GM23338 (cell line): ENCODE data around the gene PHGDH. TPM values are rescaled to one million over a fixed set of nuclear protein-coding genes. Genes with fewer than 3 reads are reported as not detected.

Experiments used
- ATAC-seq: fragments of 200-7000 bp; cut with Tn5 transposase; 3 replicates; pipeline ENCODE4 v1.9.1; 2020
- DNase-seq: peaks from one replicate; pipeline ENCODE4 v3.0.0-alpha.2; 2015; ENCODE audit warnings: low spot score
- H2AFZ ChIP-seq: fragments of 200-600 bp; sonication (generic); 2 replicates; pipeline ENCODE4 v1.8.0; 2016; ENCODE audit warnings: antibody characterized with exemption, mild to moderate bottlenecking, moderate library complexity
- H3F3A ChIP-seq: fragments of 200-600 bp; sonication (generic); replicated peaks from 2 replicates; pipeline ENCODE4 v1.8.0; 2017; ENCODE audit warnings: antibody characterized with exemption, mixed run types, low read depth
- H3K27ac ChIP-seq: fragments of 200-600 bp; sonication (generic); 2 replicates; pipeline ENCODE4 v1.6.1; 2016; ENCODE audit warnings: low read depth
- H3K27me3 ChIP-seq: fragments of 200-600 bp; sonication (generic); 2 replicates; pipeline ENCODE4 v1.8.0; 2016; ENCODE audit warnings: mild to moderate bottlenecking, mixed run types, moderate library complexity; ENCODE audit not compliant: insufficient read depth
- H3K36me3 ChIP-seq: fragments of 200-600 bp; sonication (generic); 2 replicates; pipeline ENCODE4 v1.8.0; 2016; ENCODE audit warnings: mild to moderate bottlenecking; ENCODE audit not compliant: insufficient read depth
- H3K4me1 ChIP-seq: fragments of 200-600 bp; sonication (generic); 2 replicates; pipeline ENCODE4 v1.8.0; 2016; ENCODE audit warnings: mild to moderate bottlenecking, moderate library complexity; ENCODE audit not compliant: insufficient read depth
- H3K4me2 ChIP-seq: fragments of 200-600 bp; sonication (generic); 2 replicates; pipeline ENCODE4 v1.7.1; 2017; ENCODE audit warnings: mixed run types
- H3K4me3 ChIP-seq: fragments of 200-600 bp; sonication (generic); 2 replicates; pipeline ENCODE4 v1.6.1; 2016; ENCODE audit warnings: mixed run types
- H3K79me2 ChIP-seq: fragments of 200-600 bp; sonication (generic); replicated peaks from 2 replicates; pipeline ENCODE4 v1.8.0; 2017; ENCODE audit warnings: mild to moderate bottlenecking; ENCODE audit not compliant: insufficient read depth
- H3K9me2 ChIP-seq: fragments of 200-600 bp; sonication (generic); 2 replicates; pipeline ENCODE4 v1.8.0; 2017; ENCODE audit not compliant: insufficient read depth
- H4K20me1 ChIP-seq: fragments of 200-600 bp; sonication (generic); replicated peaks from 2 replicates; pipeline ENCODE4 v1.8.0; 2017; ENCODE audit warnings: mild to moderate bottlenecking; ENCODE audit not compliant: insufficient read depth
- H3K27ac Mint-ChIP-seq: 2 replicates; pipeline ENCODE4 v1.8.0; 2020; ENCODE audit warnings: inconsistent platforms, mild to moderate bottlenecking, moderate library complexity, mixed read lengths
- H3K27me3 Mint-ChIP-seq: 3 replicates; pipeline ENCODE4 v1.8.0; 2022; ENCODE audit warnings: low read depth, mild to moderate bottlenecking, moderate library complexity, mixed read lengths, inconsistent platforms; ENCODE audit not compliant: insufficient read depth, poor library complexity
- H3K36me3 Mint-ChIP-seq: 3 replicates; pipeline ENCODE4 v1.8.0; 2021; ENCODE audit warnings: low read depth, mild to moderate bottlenecking, inconsistent platforms, moderate library complexity, mixed read lengths
- H3K4me1 Mint-ChIP-seq: 3 replicates; pipeline ENCODE4 v1.8.0; 2020; ENCODE audit warnings: mild to moderate bottlenecking, inconsistent platforms, mixed read lengths
- H3K4me3 Mint-ChIP-seq: 3 replicates; pipeline ENCODE4 v1.8.0; 2021; ENCODE audit warnings: moderate library complexity, mild to moderate bottlenecking, inconsistent platforms, mixed read lengths
- H3K9me3 Mint-ChIP-seq: 3 replicates; pipeline ENCODE4 v1.8.0; 2020; ENCODE audit warnings: moderate library complexity, mild to moderate bottlenecking, inconsistent platforms, mixed read lengths
- CREB1 ChIP-seq: fragments of 250-450 bp; sonication (Bioruptor Pico); IDR thresholded peaks from 2 replicates; pipeline ENCODE4 v1.5.0; 2020; ENCODE audit warnings: low read depth, mild to moderate bottlenecking, moderate library complexity
- CTCF ChIP-seq, 2 experiments: fragments of 200-600 bp in 1 of 2; sonication (generic) in 1 of 2; conservative IDR thresholded peaks; 2 replicates each; pipeline versions ENCODE4 v1.5.1 to v1.6.1; 2016 to 2017; ENCODE audit warnings: antibody characterized with exemption in 2 of 2, low read depth in 2 of 2, mild to moderate bottlenecking in 2 of 2, moderate library complexity in 1 of 2
- ETS1 ChIP-seq: IDR thresholded peaks from 2 replicates; pipeline ENCODE4 v1.6.1; 2016; ENCODE audit warnings: antibody characterized with exemption
- EZH2 ChIP-seq: fragments of 200-600 bp; sonication (generic); IDR thresholded peaks from one replicate; pipeline ENCODE4 v1.8.0; 2017; ENCODE audit warnings: antibody characterized with exemption, mild to moderate bottlenecking, low read depth; ENCODE audit not compliant: unreplicated experiment
- EZH2phosphoT487 ChIP-seq: fragments of 200-600 bp; sonication (generic); IDR thresholded peaks from one replicate; pipeline ENCODE4 v1.8.1; 2018; ENCODE audit warnings: antibody characterized with exemption; ENCODE audit not compliant: unreplicated experiment
- JUNB ChIP-seq: IDR thresholded peaks from one replicate; pipeline ENCODE4 v1.6.1; 2016; ENCODE audit warnings: antibody characterized with exemption; ENCODE audit not compliant: unreplicated experiment
- NANOG ChIP-seq: IDR thresholded peaks from 2 replicates; pipeline ENCODE4 v1.6.1; 2016; ENCODE audit warnings: antibody characterized with exemption, borderline replicate concordance
- POLR2AphosphoS5 ChIP-seq: IDR thresholded peaks from 2 replicates; pipeline ENCODE4 v1.6.1; 2016; ENCODE audit warnings: antibody characterized with exemption, low read depth
- REST ChIP-seq: IDR thresholded peaks from one replicate; pipeline ENCODE4 v1.6.1; 2018; ENCODE audit warnings: antibody characterized with exemption; ENCODE audit not compliant: unreplicated experiment
- STAT1 ChIP-seq: IDR thresholded peaks from one replicate; pipeline ENCODE4 v1.6.1; 2016; ENCODE audit warnings: antibody characterized with exemption; ENCODE audit not compliant: unreplicated experiment
- ZNF114 ChIP-seq: fragments of 250-450 bp; sonication (Bioruptor Pico); IDR thresholded peaks from 2 replicates; pipeline ENCODE4 v1.5.0; 2020; ENCODE audit warnings: mild to moderate bottlenecking, moderate library complexity
- ZNF331 ChIP-seq: fragments of 250-450 bp; sonication (Bioruptor Pico); IDR thresholded peaks from 2 replicates; pipeline ENCODE4 v1.5.0; 2020; ENCODE audit warnings: low read depth, mild to moderate bottlenecking, moderate library complexity
- ZNF462 ChIP-seq: fragments of 250-450 bp; sonication (Bioruptor Pico); IDR thresholded peaks from 2 replicates; pipeline ENCODE4 v1.5.0; 2020; ENCODE audit warnings: mild to moderate bottlenecking, moderate library complexity
- polyA plus RNA-seq: library from polyadenylated mRNA; unstranded; fragments of >200 nt; fragmentation: Nextera tagmentation; extraction: Ambion mirVana; gene quantifications from 2 replicates; pipeline ENCODE4 v1.2.1, GENCODE V29; 2016
- total RNA-seq: library from RNA; depleted of rRNA; stranded (reverse); fragments of >200 nt; shearing (Covaris generic); gene quantifications from 2 replicates; pipeline ENCODE4 v1.2.3, GENCODE V29; 2014

Gene PHGDH
- total and polyA plus RNA-seq, 2 experiments from 2014 or later: 612 to 885 TPM

GRCh38 chr1:119664067-119664466, 47.7 kb upstream of the PHGDH start:
- Histone ChIP-seq H3K4me3 (no peak overlapping the region), H3K9me2 (no peaks in the 10 kb centered on the region), H3K4me1 (peaks cover 23% of the 10 kb centered on the region), H3K79me2 (no peaks in the 10 kb centered on the region), H2AFZ (no peak overlapping the region), H3F3A (no peaks in the 10 kb centered on the region), H3K4me2 (no peak overlapping the region), H3K27ac (no peak overlapping the region), H3K27me3 (no peaks in the 10 kb centered on the region), H4K20me1 (no peaks in the 10 kb centered on the region), H3K36me3 (no peaks in the 10 kb centered on the region)
- Mint-ChIP-seq H3K27me3 (peaks cover 1% of the 10 kb centered on the region), H3K36me3 (no peaks in the 10 kb centered on the region), H3K27ac (no peak overlapping the region), H3K9me3 (no peaks in the 10 kb centered on the region), H3K4me1 (peaks cover 22% of the 10 kb centered on the region), H3K4me3 (no peak overlapping the region)
- DNase-seq (no peak), ATAC-seq (no peak)
- no peak for TF ChIP-seq POLR2AphosphoS5
- TF ChIP-seq REST: no peak
- TF ChIP-seq STAT1: no peak
- no peak for TF ChIP-seq EZH2
- no peak for TF ChIP-seq CTCF (conservative IDR thresholded peaks at IDR 0.05; ENCODE audit: low read depth in 2 of 2)
- TF ChIP-seq ETS1: no peak
- no peak for TF ChIP-seq EZH2phosphoT487
- TF ChIP-seq ZNF462 (CRISPR knock-in tag): no peak
- no peak for TF ChIP-seq ZNF331 (CRISPR knock-in tag)
- TF ChIP-seq CREB1 (CRISPR knock-in tag): no peak
- no peak for TF ChIP-seq ZNF114 (CRISPR knock-in tag)
- no peak for TF ChIP-seq JUNB
- no peak for TF ChIP-seq NANOG
